Measurements from ENCODE around the gene CDYL2. TPM values are rescaled to one million over a fixed set of nuclear protein-coding genes. Genes with fewer than 3 reads are reported as not detected.

Gene CDYL2
- total RNA-seq, 1 donor from 2014 or later, result 5.4 TPM

DNA sequence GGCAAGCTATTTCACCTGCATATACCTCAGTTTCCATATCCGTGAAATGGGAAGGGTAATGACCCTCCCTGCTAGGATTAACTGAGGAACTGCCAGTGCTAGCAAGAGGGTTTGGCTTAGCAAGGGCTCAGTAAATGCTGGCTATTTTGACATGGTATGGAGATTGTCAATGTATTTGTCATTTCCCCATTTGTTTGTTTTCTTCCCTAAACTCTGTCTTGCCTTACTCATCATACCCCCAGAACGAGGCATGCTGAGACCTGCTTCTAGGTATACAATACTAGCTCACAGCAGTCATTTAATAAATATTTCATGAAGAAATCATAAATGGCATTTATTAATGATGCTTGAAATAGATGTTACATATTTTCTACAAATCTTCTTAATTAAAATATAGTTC lies 139.6 kb downstream of the CDYL2 start:
- TF ChIP-seq, protein P1, sequence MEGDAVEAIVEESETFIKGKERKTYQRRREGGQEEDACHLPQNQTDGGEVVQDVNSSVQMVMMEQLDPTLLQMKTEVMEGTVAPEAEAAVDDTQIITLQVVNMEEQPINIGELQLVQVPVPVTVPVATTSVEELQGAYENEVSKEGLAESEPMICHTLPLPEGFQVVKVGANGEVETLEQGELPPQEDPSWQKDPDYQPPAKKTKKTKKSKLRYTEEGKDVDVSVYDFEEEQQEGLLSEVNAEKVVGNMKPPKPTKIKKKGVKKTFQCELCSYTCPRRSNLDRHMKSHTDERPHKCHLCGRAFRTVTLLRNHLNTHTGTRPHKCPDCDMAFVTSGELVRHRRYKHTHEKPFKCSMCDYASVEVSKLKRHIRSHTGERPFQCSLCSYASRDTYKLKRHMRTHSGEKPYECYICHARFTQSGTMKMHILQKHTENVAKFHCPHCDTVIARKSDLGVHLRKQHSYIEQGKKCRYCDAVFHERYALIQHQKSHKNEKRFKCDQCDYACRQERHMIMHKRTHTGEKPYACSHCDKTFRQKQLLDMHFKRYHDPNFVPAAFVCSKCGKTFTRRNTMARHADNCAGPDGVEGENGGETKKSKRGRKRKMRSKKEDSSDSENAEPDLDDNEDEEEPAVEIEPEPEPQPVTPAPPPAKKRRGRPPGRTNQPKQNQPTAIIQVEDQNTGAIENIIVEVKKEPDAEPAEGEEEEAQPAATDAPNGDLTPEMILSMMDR (conservative IDR thresholded peaks at IDR 0.05; ENCODE audit: low read depth, low read length), result no peak
- no peak for DNase-seq (ENCODE audit: low read depth)
- H3K4me3 ChIP-seq (ENCODE audit: low read depth, low read length), result no peak overlapping the region

DNA sequence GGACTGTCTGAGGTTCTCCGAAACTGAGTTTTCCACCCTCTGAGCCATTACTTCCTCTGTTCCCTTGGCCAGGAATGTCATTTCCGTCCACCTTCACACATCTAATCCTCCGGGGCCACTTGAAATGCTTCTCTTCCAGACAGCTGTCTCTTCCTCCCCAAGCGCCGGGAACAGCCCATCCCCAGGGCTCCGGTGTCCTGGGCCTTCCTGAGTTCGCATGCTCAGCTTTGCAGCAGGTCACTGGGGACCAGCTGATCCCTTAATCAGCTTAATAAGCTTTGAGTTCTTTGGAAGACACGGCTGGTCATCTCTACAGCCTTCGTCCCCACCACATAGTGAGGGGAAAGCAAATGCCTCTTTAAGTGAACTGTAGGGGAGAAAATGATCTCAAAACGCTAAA lies 140.2 kb downstream of the CDYL2 start:
- no peak overlapping the region for H3K4me3 ChIP-seq (ENCODE audit: low read depth, low read length)
- no peak for DNase-seq (ENCODE audit: low read depth)
- TF ChIP-seq, protein P1 (conservative IDR thresholded peaks at IDR 0.05; ENCODE audit: low read depth, low read length), result no peak

DNA sequence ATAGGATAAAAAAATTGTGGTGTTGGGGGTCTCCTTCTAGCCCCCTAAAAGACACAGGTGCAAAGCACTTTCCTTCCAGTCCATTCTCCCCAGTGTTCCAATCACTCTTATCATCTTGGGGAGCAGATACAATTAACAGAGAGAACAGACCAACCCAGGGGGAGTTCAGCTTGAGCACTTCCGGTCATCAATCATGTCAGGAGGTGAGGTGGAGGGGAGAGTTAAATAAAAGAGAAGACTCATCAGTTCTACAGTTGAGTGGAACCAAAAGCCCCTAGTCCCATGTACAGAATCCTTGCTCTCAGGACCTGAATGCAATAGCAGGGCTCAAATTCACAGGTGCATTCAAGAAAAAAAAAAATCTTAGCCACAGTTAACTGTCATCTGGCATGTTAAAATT lies 141.3 kb downstream of the CDYL2 start:
- H3K4me3 ChIP-seq (ENCODE audit: low read depth, low read length), result no peak overlapping the region
- DNase-seq (ENCODE audit: low read depth), result no peak
- TF ChIP-seq, protein P1 (conservative IDR thresholded peaks at IDR 0.05; ENCODE audit: low read depth, low read length), result no peak

DNA sequence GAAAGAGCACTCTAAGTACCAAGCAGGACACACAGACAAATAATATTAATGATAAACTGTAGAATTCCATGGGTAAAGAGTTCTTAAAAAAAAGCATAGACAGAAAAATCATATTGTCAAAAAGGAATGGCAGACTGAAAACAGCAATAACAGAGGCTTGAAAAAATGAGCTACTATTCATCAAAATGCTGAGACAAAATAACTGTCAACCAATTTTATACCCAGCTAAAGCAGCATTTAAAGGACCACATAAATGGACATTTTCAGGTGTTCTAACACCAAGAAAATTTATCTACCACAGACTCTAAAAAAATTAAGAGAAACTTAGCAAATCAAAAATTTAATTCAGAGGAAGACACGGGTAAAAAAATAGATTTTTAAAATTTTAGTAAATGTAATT lies 144.5 kb downstream of the CDYL2 start:
- no peak overlapping the region for H3K4me3 ChIP-seq (ENCODE audit: low read depth, low read length)
- TF ChIP-seq, protein P1 (conservative IDR thresholded peaks at IDR 0.05; ENCODE audit: low read depth, low read length), result no peak
- DNase-seq (ENCODE audit: low read depth), result no peak

DNA sequence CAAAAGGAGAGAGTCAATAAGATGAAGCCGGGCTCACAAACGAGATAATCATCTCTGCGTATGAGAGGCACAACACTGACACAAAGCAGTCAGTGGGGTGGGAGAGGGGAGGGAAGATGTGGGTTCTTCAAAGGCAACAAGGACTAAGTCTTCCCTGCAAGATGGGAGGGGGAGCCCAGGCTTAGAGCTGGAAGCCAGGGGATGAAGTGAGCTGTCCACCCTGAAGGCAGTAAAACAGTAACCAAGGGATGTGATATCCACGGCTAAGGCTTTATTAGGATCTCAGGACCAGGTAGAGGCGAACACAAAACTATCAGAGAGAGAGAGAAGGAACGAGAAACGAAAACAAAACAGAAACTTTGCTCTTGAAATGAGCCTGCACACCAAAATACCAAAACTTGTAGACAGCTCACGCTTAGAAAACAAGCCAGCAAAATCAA lies 147.7 kb downstream of the CDYL2 start:
- TF ChIP-seq, protein P1 (conservative IDR thresholded peaks at IDR 0.05; ENCODE audit: low read depth, low read length), result no peak
- no peak overlapping the region for H3K4me3 ChIP-seq (ENCODE audit: low read depth, low read length)
- DNase-seq (ENCODE audit: low read depth), result no peak

DNA sequence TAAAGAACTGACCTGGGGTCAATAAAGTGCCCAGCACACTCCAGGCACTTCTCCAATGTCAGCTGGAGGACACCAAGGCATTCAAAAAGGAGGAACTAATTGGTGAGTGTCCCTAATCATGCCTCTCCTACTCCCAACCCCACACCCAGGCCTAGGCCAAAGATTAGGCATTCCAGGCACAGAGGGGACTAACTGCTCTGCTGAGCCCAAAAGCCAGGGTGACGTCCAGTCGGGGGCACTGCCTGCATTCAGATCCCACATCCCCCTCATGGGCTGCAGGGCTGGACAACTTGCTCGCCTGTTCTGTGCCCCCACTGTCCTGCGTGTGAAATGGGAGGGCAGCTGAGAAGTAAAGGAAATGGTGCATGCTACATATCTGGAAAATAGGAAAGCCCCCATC lies 148.2 kb downstream of the CDYL2 start:
- TF ChIP-seq, protein P1 (conservative IDR thresholded peaks at IDR 0.05; ENCODE audit: low read depth, low read length), result no peak
- no peak overlapping the region for H3K4me3 ChIP-seq (ENCODE audit: low read depth, low read length)
- DNase-seq (ENCODE audit: low read depth), result no peak

DNA sequence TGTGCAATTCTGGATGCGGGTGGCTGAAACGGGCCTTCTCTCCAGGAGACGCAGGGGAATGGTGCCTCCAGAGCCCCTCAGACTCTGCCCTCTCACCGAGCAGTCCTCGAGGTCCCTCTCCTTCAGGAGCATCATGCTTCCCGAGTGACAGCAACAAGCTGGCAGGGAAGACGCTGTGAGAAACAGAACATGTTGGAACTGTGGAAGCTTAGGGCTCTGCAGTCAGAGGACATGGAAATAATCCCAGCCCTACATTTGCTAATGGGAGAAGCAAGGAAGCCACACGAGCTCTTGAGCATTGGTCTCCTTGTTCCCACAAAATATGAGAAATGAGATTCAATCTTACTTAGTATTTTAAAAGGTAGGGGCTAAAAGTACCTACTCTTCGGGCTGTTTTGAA lies 148.6 kb downstream of the CDYL2 start:
- H3K4me3 ChIP-seq (ENCODE audit: low read depth, low read length), result no peak overlapping the region
- TF ChIP-seq, protein P1 (conservative IDR thresholded peaks at IDR 0.05; ENCODE audit: low read depth, low read length), result no peak
- no peak for DNase-seq (ENCODE audit: low read depth)

Measured in epithelial cell of proximal tubule (primary cell).